Measurements from ENCODE around the gene ENTREP3.

The ENTREP3 gene

GRCh38 chr1:155272466-155273342 is 17.4 kb upstream of the ENTREP3 start:
- Histone ChIP-seq H3K4me1 (ENCODE audit: low read length) (peaks cover 20% of the 10 kb centered on the region), H3K9me3 (ENCODE audit: insufficient read depth, low read length) (no peaks in the 10 kb centered on the region), H3K9ac (ENCODE audit: low read length) (peak overlapping the region; percentile 92), H2AFZ (ENCODE audit: low read depth, low read length) (no peak overlapping the region), H3K27me3 (ENCODE audit: low read depth, low read length) (no peaks in the 10 kb centered on the region), H3K4me2 (ENCODE audit: low read length) (peak overlapping the region; percentile 91), H3K79me2 (ENCODE audit: low read length) (peaks cover 35% of the 10 kb centered on the region), H3K4me3 (ENCODE audit: low read length) (peak overlapping the region; percentile 92), H4K20me1 (ENCODE audit: insufficient read depth, low read length) (peaks cover 7% of the 10 kb centered on the region; the same call in 1 of the 2 replicates), H3K36me3 (replicated peaks; ENCODE audit: low read depth, low read length) (peaks cover 37% of the 10 kb centered on the region), H3K27ac (ENCODE audit: low read length) (peak overlapping the region; percentile 71)
- TF ChIP-seq EZH2phosphoT487 (IDR thresholded peaks at IDR 0.05; ENCODE audit: low read depth) (no peak), CTCF (IDR thresholded peaks at IDR 0.05; ENCODE audit: low read depth, low read length) (no peak)

- H3K9me3 ChIP-seq (ENCODE audit: insufficient read depth, low read length) = no peaks in the 10 kb centered on the region
- H3K27me3 ChIP-seq (ENCODE audit: low read depth, low read length) = no peaks in the 10 kb centered on the region
- TF ChIP-seq EZH2phosphoT487 (IDR thresholded peaks at IDR 0.05; ENCODE audit: low read depth) = no peak
- no peak for TF ChIP-seq CTCF (IDR thresholded peaks at IDR 0.05; ENCODE audit: low read depth, low read length)
- peaks cover 35% of the 10 kb centered on the region for H3K79me2 ChIP-seq (ENCODE audit: low read length)
- H3K27ac ChIP-seq (ENCODE audit: low read length) = no peak overlapping the region
- no peak overlapping the region for H3K4me2 ChIP-seq (ENCODE audit: low read length)
- H3K9ac ChIP-seq (ENCODE audit: low read length) = no peak overlapping the region
- H2AFZ ChIP-seq (ENCODE audit: low read depth, low read length) = no peak overlapping the region
- H3K36me3 ChIP-seq (replicated peaks; ENCODE audit: low read depth, low read length) = peaks cover 64% of the 10 kb centered on the region
- no peak overlapping the region for H3K4me3 ChIP-seq (ENCODE audit: low read length)
- peaks cover 7% of the 10 kb centered on the region; the same call in 1 of the 2 replicates for H4K20me1 ChIP-seq (ENCODE audit: insufficient read depth, low read length)
- peaks cover 15% of the 10 kb centered on the region for H3K4me1 ChIP-seq (ENCODE audit: low read length)
Measured at GRCh38 chr1:155269381-155269780, 14.1 kb upstream of the ENTREP3 start.

GRCh38 chr1:155268630-155269029 is 13.3 kb upstream of the ENTREP3 start:
- TF ChIP-seq CTCF (IDR thresholded peaks at IDR 0.05; ENCODE audit: low read depth, low read length) (no peak), EZH2phosphoT487 (IDR thresholded peaks at IDR 0.05; ENCODE audit: low read depth) (no peak)
- H3K9me3 ChIP-seq (ENCODE audit: insufficient read depth, low read length) = no peaks in the 10 kb centered on the region
- H3K27me3 ChIP-seq (ENCODE audit: low read depth, low read length) = no peaks in the 10 kb centered on the region
- peaks cover 70% of the 10 kb centered on the region for H3K36me3 ChIP-seq (replicated peaks; ENCODE audit: low read depth, low read length)
- peaks cover 7% of the 10 kb centered on the region; the same call in 1 of the 2 replicates for H4K20me1 ChIP-seq (ENCODE audit: insufficient read depth, low read length)
- H3K4me3 ChIP-seq (ENCODE audit: low read length) = no peak overlapping the region
- no peak overlapping the region for H3K9ac ChIP-seq (ENCODE audit: low read length)
- H3K79me2 ChIP-seq (ENCODE audit: low read length) = peaks cover 32% of the 10 kb centered on the region
- no peak overlapping the region for H3K4me2 ChIP-seq (ENCODE audit: low read length)
- peaks cover 12% of the 10 kb centered on the region for H3K4me1 ChIP-seq (ENCODE audit: low read length)
- H2AFZ ChIP-seq (ENCODE audit: low read depth, low read length) = no peak overlapping the region
- no peak overlapping the region for H3K27ac ChIP-seq (ENCODE audit: low read length)

GRCh38 chr1:155267373-155267772 is 12.1 kb upstream of the ENTREP3 start:
- Histone ChIP-seq H3K9ac (ENCODE audit: low read length) (no peak overlapping the region), H3K79me2 (ENCODE audit: low read length) (peaks cover 21% of the 10 kb centered on the region), H3K9me3 (ENCODE audit: insufficient read depth, low read length) (no peaks in the 10 kb centered on the region), H3K4me2 (ENCODE audit: low read length) (no peak overlapping the region), H3K27me3 (ENCODE audit: low read depth, low read length) (no peaks in the 10 kb centered on the region), H3K36me3 (replicated peaks; ENCODE audit: low read depth, low read length) (peaks cover 78% of the 10 kb centered on the region), H2AFZ (ENCODE audit: low read depth, low read length) (no peak overlapping the region), H3K4me3 (ENCODE audit: low read length) (no peak overlapping the region), H3K4me1 (ENCODE audit: low read length) (peaks cover 13% of the 10 kb centered on the region), H3K27ac (ENCODE audit: low read length) (no peak overlapping the region), H4K20me1 (ENCODE audit: insufficient read depth, low read length) (peaks cover 3% of the 10 kb centered on the region; the same call in 1 of the 2 replicates)
- TF ChIP-seq CTCF (IDR thresholded peaks at IDR 0.05; ENCODE audit: low read depth, low read length) (no peak), EZH2phosphoT487 (IDR thresholded peaks at IDR 0.05; ENCODE audit: low read depth) (no peak)
